Suprapubic skin (tissue), 3 donors: ENCODE results near the gene KDM2B.

Source experiments
- POLR2AphosphoS5 ChIP-seq, 3 donors: sonication (generic); formaldehyde crosslinking; IDR thresholded peaks; one replicate each; pipeline ENCODE4 v1.6.1; 2017; ENCODE audit warnings: antibody characterized with exemption in 3 of 3
- TF ChIP-seq, protein P1 (sequence below), 2 donors: fragments of 200-600 bp in 1 of 2; fragments of 450-650 bp in 1 of 2; sonication (generic) in 1 of 2; IDR thresholded peaks; one replicate each; pipeline ENCODE4 v1.5.1; 2016 to 2019; ENCODE audit warnings: antibody characterized with exemption in 2 of 2, mild to moderate bottlenecking in 1 of 2, moderate library complexity in 1 of 2

DNA sequence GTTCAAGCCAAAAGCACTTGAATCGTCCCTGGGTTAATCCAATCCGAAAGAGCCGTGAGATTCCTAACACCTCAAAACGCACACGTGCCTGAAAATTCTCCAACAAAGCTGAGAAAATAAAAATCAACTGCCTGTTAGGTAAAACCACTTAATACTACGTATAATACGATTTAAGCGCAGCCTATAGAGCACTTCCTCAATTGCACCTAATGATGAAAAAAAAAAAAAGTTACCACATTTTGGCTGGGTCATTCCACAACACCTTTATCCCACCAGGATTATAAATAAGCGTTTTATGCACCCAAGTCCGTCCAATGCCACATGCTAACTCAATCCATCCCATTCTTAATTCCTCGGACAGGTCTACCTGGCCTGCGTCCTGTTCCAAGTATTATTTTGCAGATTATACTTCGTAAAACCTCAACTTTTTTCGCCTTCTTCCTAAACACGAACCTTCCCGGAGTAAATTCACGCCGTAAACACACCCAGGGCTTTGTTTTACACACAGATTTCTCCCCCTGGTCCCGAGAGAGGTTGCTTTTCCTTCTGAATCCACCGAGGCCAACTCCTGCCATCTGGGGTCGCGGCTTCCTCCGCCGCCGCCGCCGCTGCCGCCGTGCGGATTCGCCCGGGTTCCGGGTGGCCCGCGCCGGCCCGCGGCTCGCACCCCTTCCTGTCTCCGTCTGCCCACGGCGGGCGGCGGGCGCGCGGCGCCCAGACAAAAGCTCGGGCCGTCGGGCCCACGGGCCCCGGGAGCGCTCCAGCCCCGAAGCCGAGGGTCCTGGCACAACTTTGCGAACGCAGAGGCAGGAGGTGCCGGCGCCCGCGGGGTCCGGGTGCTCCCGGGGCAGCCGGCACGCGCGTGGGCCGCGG lies 114.7 kb downstream of the KDM2B start:
- TF ChIP-seq, protein P1, sequence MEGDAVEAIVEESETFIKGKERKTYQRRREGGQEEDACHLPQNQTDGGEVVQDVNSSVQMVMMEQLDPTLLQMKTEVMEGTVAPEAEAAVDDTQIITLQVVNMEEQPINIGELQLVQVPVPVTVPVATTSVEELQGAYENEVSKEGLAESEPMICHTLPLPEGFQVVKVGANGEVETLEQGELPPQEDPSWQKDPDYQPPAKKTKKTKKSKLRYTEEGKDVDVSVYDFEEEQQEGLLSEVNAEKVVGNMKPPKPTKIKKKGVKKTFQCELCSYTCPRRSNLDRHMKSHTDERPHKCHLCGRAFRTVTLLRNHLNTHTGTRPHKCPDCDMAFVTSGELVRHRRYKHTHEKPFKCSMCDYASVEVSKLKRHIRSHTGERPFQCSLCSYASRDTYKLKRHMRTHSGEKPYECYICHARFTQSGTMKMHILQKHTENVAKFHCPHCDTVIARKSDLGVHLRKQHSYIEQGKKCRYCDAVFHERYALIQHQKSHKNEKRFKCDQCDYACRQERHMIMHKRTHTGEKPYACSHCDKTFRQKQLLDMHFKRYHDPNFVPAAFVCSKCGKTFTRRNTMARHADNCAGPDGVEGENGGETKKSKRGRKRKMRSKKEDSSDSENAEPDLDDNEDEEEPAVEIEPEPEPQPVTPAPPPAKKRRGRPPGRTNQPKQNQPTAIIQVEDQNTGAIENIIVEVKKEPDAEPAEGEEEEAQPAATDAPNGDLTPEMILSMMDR (IDR thresholded peaks at IDR 0.05), result no peak
- no peak for TF ChIP-seq POLR2AphosphoS5 (IDR thresholded peaks at IDR 0.05)
